Stimulated activated CD8-positive, alpha-beta memory T cell treated with anti-CD3 and anti-CD28 coated beads, Interleukin-4, amount 100 ng/mL, for 4 hours (primary cell): ENCODE results near the gene RPS3A.
"Not testable (repeated sequence)": the region's sequence is repeated elsewhere in the genome, so short reads cannot be mapped to it uniquely, and the experiment has no call there.

Experiments used
- DNase-seq, 2 donors: peaks; one replicate each; pipeline ENCODE4 v3.0.0-alpha.2; 2020; ENCODE audit warnings: low read depth in 2 of 2, low spot score in 1 of 2

The RPS3A gene

DNA sequence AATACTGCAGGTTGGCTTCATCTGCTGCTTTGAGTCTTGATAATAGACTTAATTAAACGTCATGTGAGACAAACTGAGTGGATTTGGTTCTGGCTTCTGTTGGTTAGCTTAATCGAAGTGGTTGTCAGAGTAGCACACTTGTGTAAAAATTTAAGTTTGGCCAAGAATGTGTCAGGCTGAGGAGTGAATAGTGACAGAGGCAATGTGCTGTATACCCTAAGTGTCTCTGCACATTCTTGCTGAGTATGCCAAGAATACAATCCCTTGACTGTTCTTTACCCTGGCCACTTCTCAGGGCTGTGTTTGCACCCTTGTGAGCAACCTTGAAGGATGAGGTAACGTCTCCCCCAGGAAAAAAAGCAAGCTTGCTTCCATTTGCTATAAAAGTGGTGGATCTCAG, 14.9 kb downstream of the RPS3A start:
- no peak for DNase-seq

DNA sequence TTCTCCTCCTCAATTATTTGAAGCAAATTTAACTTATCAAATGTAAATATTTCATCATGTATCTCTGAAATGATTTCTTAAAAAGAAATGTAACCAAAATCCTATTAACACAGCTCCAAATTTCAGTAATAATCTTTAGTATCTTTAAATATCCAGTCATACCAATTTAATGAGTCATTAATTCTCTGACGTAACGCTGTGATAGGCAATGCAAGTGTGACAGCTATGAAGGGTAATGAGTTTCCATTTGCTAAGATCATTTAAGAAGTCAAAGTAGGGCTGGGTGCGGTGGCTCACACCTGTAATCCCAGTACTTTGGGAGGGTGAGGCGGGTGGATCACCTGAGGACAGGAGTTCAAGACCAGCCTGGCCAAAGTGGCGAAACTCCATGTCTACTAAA, 15.6 kb downstream of the RPS3A start:
- DNase-seq, result no peak

DNA sequence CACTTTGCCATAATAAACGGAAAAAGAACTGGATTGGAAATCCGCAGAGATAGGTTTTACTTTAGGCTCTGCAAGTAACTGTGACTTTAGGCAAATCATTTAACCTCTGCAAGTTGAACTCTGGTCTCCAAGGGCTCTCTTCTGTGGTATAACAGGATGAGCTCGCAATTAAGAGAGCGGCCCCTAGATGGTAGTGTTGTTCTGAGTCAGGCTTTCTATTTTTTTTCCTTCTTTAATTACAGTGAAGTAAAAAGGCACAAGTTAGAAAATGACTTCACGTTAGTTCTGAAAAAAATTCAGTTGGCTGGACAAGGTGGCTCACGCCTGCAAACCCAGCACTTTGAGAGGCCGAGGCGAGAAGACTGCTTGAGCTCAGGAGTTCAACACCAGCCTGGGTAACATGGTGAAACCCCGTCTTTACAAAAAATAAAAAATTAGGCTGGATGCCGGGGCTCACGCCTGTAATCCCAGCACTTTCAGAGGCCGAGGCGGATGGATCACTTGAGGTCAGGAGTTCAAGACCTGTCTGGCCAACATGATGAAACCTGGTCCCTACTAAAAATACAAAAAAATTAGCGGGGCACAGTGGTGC, 18.0 kb downstream of the RPS3A start:
- no peak for DNase-seq

DNA sequence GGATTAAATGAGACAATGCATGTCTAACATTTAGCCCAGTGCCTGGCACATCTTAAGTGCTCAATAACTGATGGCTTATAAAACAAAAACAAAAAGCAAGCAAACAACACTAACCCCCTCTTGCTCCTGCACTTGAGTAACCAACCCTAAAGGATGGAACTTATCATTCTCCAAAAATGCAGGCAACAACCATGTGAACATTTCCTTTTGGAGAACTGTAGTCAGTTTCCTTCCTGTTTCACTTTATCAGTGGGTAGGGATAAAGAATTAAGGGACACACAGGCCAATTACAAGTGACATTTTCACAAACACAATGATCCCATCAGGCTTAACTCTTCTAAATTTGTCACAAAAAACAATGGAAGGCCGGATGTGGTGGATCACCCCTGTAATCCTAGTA, 30.4 kb downstream of the RPS3A start:
- DNase-seq, result no peak

DNA sequence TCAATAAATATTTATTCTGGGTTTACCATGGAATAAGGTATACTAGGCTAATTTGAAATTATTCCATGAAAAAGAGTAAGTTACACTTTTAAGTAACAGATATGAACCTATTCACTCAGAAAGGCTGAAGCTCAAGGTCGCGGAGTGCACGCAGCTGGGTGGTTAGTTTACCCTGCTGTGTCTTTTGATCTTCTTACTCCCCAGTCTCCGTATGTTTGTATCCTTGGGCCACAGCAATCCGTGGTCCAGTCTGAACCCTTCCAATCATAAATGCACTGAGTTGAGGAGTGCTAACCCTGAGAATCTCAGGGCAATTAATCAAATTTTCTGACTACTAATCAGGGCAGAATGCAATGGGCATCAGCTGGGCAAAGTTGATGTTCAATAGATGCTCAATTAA, 33.9 kb downstream of the RPS3A start:
- DNase-seq, result no peak

DNA sequence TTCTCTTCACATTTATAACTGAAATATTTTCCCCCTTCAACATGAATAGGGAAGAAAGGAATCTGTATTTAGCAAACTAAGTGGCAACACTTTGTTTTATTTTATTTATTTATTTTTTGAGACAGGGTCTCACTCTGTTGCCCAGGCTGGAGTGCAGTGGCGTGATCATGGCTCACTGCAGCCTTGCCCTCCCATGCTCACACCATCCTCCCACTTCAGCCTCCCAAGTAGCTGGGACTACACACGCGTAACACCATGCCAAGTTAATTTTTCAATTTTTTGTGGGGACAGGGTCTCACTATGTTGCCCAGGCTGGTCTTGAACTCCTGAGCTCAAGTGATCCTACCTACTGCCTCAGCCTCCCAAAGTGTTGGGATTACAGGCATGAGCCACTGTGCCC, 36.6 kb downstream of the RPS3A start:
- DNase-seq, result not testable (repeated sequence)

DNA sequence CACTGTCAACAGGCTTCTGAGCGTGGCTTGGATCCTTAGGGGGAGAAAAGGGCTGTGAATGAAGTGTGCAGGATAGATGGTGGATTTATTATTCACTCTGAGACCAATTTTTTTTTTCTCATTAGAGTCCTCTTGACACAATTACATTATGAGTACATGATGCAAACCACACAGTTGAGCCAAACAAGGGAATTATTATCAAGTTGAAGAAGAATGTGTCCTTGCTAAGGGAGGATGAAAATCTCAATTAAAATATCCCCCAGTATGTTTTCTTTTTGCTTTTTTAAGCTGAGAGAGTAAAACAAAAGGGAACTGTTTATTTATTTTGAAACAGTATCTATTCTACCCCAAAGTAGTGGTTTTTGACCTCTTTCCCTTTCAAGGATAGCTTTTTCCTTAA, 40.4 kb downstream of the RPS3A start:
- DNase-seq, result no peak

DNA sequence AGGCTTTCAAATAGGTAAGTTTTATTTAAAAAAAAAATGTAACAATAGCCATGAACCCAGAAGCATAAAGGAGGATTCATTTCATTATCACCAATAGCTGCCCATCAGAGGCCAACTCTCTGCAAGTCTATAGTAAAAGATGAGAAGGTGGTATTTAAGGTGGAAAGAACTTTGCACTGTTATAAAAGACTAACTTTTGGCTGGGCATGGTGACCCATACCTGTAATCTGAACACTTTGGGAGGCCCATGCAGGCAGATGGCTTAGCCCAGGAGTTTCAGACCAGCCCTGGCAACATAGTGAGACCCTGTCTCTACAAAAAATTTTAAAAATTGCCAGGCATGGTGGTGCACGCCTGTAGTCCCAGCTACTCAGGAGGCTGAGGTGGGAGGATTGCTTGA, 43.3 kb downstream of the RPS3A start:
- no peak for DNase-seq

DNA sequence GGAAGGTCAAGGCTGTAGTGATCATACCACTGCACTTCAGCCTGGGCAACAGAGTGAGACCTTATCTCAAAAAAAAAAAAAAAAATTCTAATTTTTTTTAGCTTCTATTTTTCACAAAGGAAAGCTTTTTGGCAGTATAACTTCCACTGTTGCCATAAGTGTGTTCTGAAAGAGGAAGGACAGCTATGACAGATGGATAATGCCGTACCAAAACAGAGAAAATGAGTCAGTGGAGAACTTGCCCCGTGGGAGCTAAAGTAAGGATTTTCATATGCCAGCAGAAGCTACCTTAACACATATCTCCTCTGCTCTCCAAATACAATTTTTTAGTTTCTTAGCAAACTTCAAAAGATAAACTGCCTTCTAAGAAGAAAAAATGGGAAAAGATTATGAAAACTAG, 43.7 kb downstream of the RPS3A start:
- no peak for DNase-seq

DNA sequence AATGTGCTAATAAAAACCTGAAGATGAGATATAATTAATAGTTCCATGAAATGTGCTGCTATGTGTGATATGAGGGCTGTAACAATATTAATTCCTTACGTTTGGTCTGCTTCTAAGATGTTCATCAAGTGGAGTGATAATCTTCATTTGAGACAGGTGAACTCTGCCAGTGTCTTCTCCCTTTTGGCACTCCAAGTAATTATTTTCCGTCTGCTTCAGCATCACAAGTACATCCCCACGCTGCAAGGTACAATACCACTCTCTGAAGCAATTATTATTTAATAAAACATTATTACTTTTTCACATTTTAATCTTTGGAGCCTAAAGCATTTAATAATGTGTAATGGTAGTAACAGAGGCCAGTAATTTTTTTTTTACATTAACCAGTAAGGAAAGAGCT, 44.4 kb downstream of the RPS3A start:
- DNase-seq, result no peak

DNA sequence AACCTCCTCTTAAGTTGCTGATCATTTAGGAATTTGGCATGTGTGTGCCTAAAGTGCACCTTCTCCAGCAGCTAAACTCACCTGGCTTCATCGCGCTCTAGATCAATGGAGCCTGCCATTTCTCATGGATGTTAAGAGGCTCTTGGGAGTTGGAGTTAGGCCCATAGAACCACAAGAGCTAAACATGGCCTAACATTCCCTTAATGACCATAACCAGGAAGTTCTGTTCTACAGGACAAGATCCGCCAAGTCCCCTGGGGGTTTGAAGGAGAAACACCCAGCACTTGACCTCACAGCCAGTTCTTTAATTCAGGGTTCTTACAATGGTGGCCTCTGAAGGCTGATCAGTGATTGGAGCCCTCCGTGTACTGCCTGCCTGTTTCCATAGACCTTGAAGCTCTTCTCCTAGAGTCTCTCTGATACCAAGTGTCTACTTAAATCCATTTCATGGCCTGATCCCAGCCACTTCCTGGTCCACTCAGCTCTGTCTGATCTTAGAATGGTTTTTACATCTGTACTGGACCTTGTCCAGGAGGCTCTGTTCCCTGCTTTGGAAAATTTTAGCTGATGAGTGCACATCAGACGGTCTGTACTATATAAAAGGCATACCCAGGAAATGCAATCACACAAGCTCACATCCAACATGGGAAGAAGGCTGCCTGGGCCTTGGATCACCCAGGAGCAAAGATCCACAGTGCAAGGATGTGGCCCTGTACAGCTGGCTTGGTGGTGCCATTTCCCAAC, 45.1 kb downstream of the RPS3A start:
- no peak for DNase-seq

DNA sequence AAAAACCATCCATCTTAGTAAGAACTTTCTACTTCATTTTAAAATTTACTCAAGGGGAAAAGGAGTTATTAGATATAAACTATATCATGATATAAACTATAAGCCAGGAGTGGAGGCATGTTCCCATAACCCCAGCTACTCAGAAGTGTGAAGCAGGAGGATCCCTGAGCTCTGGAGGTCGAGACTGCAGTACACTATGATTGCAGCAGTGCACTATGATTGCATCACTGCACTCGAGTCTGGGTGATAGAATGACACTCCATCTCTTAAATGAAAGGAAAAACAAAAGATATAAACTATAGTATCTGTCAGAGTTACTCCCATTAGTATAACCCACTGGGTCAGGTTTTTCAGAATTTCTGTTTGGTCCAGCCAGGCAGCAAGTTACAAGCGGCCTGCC, 47.6 kb downstream of the RPS3A start:
- DNase-seq, result no peak

DNA sequence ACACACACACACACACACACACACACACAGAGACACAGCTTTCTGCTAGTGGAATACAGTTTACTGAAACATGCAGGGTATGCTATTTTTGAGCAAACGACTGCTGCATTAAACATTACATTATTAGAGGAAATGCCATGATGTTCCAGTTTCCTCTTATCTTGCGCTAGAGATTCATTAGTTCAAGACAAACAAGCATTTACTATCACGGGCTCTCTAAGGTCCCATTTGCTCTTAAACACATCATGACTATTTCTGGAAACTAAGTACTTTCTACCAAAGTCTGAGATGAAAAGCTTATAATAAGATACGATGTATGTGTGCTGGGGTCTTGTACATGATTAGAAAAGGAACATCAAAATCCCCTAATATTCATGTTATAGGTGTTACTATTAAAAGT, 48.8 kb downstream of the RPS3A start:
- no peak for DNase-seq

DNA sequence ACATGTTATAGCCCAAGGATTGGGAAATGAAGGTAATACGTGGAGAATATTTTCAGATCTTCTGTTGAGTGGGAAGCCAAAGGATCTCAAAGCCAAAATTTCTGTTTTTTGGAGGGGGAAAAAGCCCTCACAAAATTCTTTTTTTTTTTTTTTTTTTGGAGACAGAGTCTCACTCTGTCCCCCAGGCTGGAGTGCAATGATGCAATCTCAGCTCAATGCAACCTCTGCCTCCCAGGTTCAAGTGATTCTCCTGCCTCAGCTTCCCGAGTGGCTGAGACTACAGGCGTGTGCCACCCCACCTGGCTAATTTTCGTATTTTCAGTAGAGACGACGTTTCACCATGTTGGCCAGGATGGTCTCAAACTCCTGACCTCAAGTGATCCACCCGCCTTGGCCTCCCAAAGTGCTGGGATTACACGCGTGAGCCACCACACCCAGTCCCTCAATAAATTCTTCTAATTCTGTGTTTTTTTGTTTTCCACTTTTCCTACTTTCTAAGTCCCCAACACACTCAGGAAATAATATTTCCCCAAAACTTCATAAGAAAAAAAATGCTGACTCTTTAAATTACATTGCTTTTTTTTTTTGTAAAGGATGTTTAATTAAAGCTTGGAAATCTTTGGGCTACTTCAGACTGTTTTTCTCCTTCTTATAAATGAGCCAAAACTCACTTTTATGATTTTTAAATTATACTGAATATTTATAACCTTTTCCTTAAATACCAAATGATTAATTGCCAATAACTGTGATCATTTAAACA, 51.6 kb downstream of the RPS3A start:
- DNase-seq, result no peak

DNA sequence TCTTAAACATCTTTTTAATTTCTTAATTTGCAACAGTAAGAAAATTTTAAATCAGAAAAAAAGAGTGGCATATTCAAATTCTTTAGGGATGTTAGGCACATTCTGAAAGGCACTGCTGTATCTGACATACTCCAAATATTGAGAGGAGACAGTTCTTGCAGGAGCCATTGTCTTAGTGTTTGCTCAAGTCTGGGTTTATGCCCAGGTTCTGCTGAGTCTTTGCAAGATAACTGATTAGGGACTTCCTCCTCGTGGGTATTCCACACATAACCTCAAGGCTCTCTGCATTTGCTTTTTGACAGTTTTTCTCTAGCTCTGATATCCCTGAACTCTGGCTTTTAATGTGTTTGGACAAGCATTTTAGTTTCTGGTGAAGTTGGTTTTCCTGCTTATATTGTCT, 52.6 kb downstream of the RPS3A start:
- no peak for DNase-seq

DNA sequence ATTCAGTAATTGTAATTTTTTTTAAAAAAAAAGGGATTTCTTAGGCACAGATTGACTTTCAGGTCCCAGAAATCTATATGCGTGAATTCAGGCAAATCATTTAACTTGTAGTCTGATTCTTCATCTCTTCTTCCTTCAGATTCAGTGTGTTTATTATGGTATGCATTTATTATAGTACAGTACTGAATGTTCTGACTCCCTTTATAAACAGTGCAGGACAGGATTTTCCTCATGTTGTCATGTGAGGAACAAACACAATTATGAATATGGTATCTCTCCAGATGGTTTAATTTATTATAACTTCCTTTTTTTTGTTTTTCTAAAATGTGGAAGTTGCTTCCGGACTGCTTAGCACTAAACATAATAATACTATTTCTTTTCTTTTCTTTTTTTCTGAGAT, 54.2 kb downstream of the RPS3A start:
- DNase-seq, result no peak
